Adrenal gland (tissue), 12 donors: ENCODE measurements around the gene TIMM9. TPM values are rescaled to one million over a fixed set of nuclear protein-coding genes. Genes with fewer than 3 reads are reported as not detected.

ENCODE experiments used
- DNase-seq, 7 donors: peaks; one replicate each; pipeline ENCODE4 v3.0.0-alpha.2; 2019 to 2020
- H3K27ac ChIP-seq, 5 donors: fragments of 200-600 bp; sonication (generic) in 4 of 5; 1 replicate in 3 of 5; 2 replicates in 2 of 5; pipeline versions ENCODE4 v1.5.1 to v1.8.0; 2016 to 2020; ENCODE audit warnings: mild to moderate bottlenecking in 1 of 5
- H3K27me3 ChIP-seq: fragments of 200-600 bp; 2 replicates; pipeline ENCODE4 v1.8.0; 2021
- H3K36me3 ChIP-seq, 2 donors: fragments of 200-600 bp; replicated peaks in 1 of 2; 1 replicate in 1 of 2; 2 replicates in 1 of 2; pipeline versions ENCODE4 v1.5.1 to v1.8.0; 2018 to 2022
- H3K4me1 ChIP-seq, 2 donors: fragments of 200-600 bp; replicated peaks in 1 of 2; 1 replicate in 1 of 2; 2 replicates in 1 of 2; pipeline versions ENCODE4 v1.5.1 to v1.8.0; 2018 to 2021
- H3K4me3 ChIP-seq, 4 donors: fragments of 200-600 bp; sonication (generic) in 3 of 4; one replicate each; pipeline ENCODE4 v1.5.1; 2016 to 2018
- H3K9me3 ChIP-seq, 3 donors: fragments of 200-600 bp; sonication (generic) in 1 of 3; replicated peaks in 1 of 3; 1 replicate in 2 of 3; 2 replicates in 1 of 3; pipeline versions ENCODE4 v1.5.1 to v1.8.0; 2016 to 2021
- POLR2A ChIP-seq, 2 donors: fragments of 450-650 bp; IDR thresholded peaks; one replicate each; pipeline ENCODE4 v1.6.1; 2017; ENCODE audit warnings: antibody characterized with exemption in 2 of 2, mild to moderate bottlenecking in 2 of 2, moderate library complexity in 1 of 2
- WGBS, 4 donors: extraction: QIAGEN DNeasy Blood & Tissue Kit in 2 of 4; methylation state at CpG; one replicate each; pipeline versions ENCODE4 v1.1.5 to v1.1.7; 2013 to 2017; 5-methylcytosine and 5-hydroxymethylcytosine counted together
- intact Hi-C, 2 donors: fragments of 100-400 bp; cut with DNase I; formaldehyde crosslinking; loops; one replicate each; pipeline versions ENCODE4 v1.14.1 to v1.15.0; 2022 to 2023
- polyA plus RNA-seq, 3 donors: library from polyadenylated mRNA; stranded (reverse); fragments of 200-250 nt in 2 of 3; fragments of 350-450 nt in 1 of 3; fragmentation: Illumina TruSeq in 1 of 3; extraction: RNeasy Lipid Tissue Mini Kit (QIAGEN cat#74804) in 1 of 3; gene quantifications; one replicate each; pipeline ENCODE4 v1.2.3, GENCODE V29; 2013 to 2014
- total RNA-seq, 9 donors: library from RNA; depleted of rRNA in 4 of 9; stranded (reverse); fragments of >200 nt in 4 of 9; fragments of 120-200 nt in 1 of 9; fragmentation: NEBNext Ultra II Directional in 1 of 9; extraction: Animal tissue kit (Norgen Biotek cat#: 25700) in 1 of 9; gene quantifications; one replicate each; pipeline versions ENCODE4 v1.1.0 to v1.2.4, GENCODE V29; 2013 to 2023
- TF ChIP-seq, protein P1 (sequence below), 6 experiments: fragments of 450-650 bp in 4 of 6; fragments of 200-600 bp in 2 of 6; sonication (generic) in 1 of 6; IDR thresholded peaks; 1 replicate in 5 of 6; 2 replicates in 1 of 6; pipeline versions ENCODE4 v1.5.1 to v1.8.0; 2016 to 2021; ENCODE audit warnings: antibody characterized with exemption in 6 of 6, mild to moderate bottlenecking in 2 of 6, moderate library complexity in 1 of 6
- donor health status: healthy with polysubstance abuse.
- donor health status: Bipolar disorder and iron deficiency.
- donor health status: DM: yes; HTN: yes; CAD: no.
- donor health status: DM: no; HTN: no; CAD: no.
- donor health status: DM: no; HTN: no; CAD: no.
- donor health status: DM: yes; HTN: yes; CAD: no.

Gene TIMM9
- total and polyA plus RNA-seq, 12 donors = 30.3 to 113 (median 45.9) TPM

DNA sequence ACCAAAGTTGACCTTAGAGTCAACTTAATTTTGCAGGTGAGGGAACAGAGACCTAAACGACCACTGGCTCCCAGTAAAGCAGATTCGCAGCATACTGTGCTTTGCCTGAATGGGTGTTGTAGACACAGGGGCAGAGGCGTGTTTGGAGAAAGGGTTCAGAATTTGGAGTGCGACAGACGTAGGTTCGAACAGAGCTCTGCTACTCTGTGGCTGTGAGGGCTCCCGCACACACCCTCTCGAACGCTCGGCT lies 31.8 kb downstream of the TIMM9 start:
- H3K4me3 ChIP-seq = peak overlapping the region in 1 of 4 donors; percentile 75
- WGBS, 4 donors = 16 to 29% (median 23%) methylated on average over 5 to 10 of the region's 10 CpGs
- H3K36me3 ChIP-seq = no peaks in the 10 kb centered on the region
- H3K27ac ChIP-seq = peak overlapping the region in 3 of 5 donors; percentile 80 to 85 (median 82)
- TF ChIP-seq, protein P1, sequence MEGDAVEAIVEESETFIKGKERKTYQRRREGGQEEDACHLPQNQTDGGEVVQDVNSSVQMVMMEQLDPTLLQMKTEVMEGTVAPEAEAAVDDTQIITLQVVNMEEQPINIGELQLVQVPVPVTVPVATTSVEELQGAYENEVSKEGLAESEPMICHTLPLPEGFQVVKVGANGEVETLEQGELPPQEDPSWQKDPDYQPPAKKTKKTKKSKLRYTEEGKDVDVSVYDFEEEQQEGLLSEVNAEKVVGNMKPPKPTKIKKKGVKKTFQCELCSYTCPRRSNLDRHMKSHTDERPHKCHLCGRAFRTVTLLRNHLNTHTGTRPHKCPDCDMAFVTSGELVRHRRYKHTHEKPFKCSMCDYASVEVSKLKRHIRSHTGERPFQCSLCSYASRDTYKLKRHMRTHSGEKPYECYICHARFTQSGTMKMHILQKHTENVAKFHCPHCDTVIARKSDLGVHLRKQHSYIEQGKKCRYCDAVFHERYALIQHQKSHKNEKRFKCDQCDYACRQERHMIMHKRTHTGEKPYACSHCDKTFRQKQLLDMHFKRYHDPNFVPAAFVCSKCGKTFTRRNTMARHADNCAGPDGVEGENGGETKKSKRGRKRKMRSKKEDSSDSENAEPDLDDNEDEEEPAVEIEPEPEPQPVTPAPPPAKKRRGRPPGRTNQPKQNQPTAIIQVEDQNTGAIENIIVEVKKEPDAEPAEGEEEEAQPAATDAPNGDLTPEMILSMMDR (IDR thresholded peaks at IDR 0.05) = peak in 2 of 6 experiments; percentile 29 to 38
- TF ChIP-seq POLR2A (IDR thresholded peaks at IDR 0.05) = no peak
- no peak for DNase-seq
- H3K9me3 ChIP-seq = no peaks in the 10 kb centered on the region
- no peaks in the 10 kb centered on the region for H3K27me3 ChIP-seq
- intact Hi-C loops = no loop called here
- H3K4me1 ChIP-seq = peaks cover 0 to 6% of the 10 kb centered on the region in 2 donors

- Histone ChIP-seq H3K4me3 (no peak overlapping the region), H3K27me3 (no peaks in the 10 kb centered on the region), H3K4me1 (no peaks in the 10 kb centered on the region), H3K27ac (no peak overlapping the region), H3K36me3 (no peaks in the 10 kb centered on the region), H3K9me3 (no peaks in the 10 kb centered on the region)
- intact Hi-C loops = no loop called here
- no peak for DNase-seq
- WGBS, 4 donors = 82 to 90% (median 85%) methylated on average over 2 of the region's 2 CpGs
- TF ChIP-seq, protein P1 (IDR thresholded peaks at IDR 0.05) = no peak
- no peak for TF ChIP-seq POLR2A (IDR thresholded peaks at IDR 0.05)
Measured at GRCh38 chr14:58390830-58391229, 36.5 kb downstream of the TIMM9 start.

GRCh38 chr14:58376791-58377190 lies 50.5 kb downstream of the TIMM9 start:
- no peak for DNase-seq
- Histone ChIP-seq H3K36me3 (peaks cover 0 to 13% of the 10 kb centered on the region in 2 donors), H3K4me1 (no peaks in the 10 kb centered on the region), H3K27ac (no peak overlapping the region), H3K27me3 (no peaks in the 10 kb centered on the region), H3K4me3 (no peak overlapping the region), H3K9me3 (no peaks in the 10 kb centered on the region)
- no peak for TF ChIP-seq POLR2A (IDR thresholded peaks at IDR 0.05)
- intact Hi-C loops = no loop called here

DNA sequence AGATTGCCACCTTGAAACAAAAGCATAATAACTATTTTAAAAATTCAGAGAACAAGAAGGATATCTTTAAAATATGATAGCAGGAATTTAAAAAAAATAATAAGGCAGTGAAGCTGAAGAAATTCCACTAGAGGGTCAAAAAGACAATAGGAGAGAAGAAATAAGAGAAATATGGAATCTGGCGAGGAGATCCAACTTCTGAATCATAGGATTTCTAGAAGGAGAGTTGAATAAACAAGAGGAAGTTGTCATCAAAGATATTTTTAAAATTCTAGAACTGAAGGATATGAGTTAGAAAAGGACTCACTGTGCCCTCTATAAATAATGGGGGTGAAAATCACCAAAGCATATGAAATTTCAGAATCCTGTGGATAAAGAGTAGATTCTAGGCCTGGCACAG lies 58.4 kb downstream of the TIMM9 start:
- H3K27ac ChIP-seq = no peak overlapping the region
- H3K36me3 ChIP-seq = peaks cover 0 to 32% of the 10 kb centered on the region in 2 donors
- DNase-seq = no peak
- no peaks in the 10 kb centered on the region for H3K9me3 ChIP-seq
- H3K4me1 ChIP-seq = no peaks in the 10 kb centered on the region
- no peak overlapping the region for H3K4me3 ChIP-seq
- TF ChIP-seq, protein P1 (IDR thresholded peaks at IDR 0.05) = no peak
- no peak for TF ChIP-seq POLR2A (IDR thresholded peaks at IDR 0.05)
- intact Hi-C loops = no loop called here
- H3K27me3 ChIP-seq = no peaks in the 10 kb centered on the region
- 78 to 98% (median 94%) methylated on average over 1 of the region's 1 CpG for WGBS, 4 donors

DNA sequence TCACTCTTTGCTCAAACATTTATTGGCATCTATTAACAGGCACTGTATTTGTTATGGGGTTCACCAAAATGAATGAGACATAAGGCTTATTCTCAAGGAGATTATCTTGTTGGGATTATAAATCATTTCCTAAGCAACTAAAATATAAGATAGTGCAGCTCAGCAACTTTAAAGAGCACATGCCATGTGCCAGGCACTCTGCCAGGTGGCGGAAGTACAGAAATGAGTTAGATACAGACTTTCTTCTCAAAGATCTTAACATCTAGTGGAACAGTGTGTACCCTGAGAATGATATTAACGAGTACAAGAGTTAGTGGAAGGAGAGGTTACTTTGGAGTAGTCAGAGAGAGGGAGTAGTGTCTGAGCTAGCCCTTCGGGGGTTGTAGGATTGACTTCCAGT lies 60.0 kb downstream of the TIMM9 start:
- TF ChIP-seq POLR2A (IDR thresholded peaks at IDR 0.05) = no peak
- Histone ChIP-seq H3K27me3 (no peaks in the 10 kb centered on the region), H3K4me1 (no peaks in the 10 kb centered on the region), H3K4me3 (no peak overlapping the region), H3K36me3 (peaks cover 0 to 29% of the 10 kb centered on the region in 2 donors), H3K27ac (no peak overlapping the region), H3K9me3 (no peaks in the 10 kb centered on the region)
- intact Hi-C loops = no loop called here
- WGBS, 4 donors = 71 to 80% (median 73%) methylated on average over 3 of the region's 3 CpGs
- DNase-seq = peak in 3 of 7 donors; percentile 15 to 33 (median 19)
